ENCODE results near the gene DUOXA1.
"Not testable (repeated sequence)": the region's sequence is repeated elsewhere in the genome, so short reads cannot be mapped to it uniquely, and the experiment has no call there.

DNA sequence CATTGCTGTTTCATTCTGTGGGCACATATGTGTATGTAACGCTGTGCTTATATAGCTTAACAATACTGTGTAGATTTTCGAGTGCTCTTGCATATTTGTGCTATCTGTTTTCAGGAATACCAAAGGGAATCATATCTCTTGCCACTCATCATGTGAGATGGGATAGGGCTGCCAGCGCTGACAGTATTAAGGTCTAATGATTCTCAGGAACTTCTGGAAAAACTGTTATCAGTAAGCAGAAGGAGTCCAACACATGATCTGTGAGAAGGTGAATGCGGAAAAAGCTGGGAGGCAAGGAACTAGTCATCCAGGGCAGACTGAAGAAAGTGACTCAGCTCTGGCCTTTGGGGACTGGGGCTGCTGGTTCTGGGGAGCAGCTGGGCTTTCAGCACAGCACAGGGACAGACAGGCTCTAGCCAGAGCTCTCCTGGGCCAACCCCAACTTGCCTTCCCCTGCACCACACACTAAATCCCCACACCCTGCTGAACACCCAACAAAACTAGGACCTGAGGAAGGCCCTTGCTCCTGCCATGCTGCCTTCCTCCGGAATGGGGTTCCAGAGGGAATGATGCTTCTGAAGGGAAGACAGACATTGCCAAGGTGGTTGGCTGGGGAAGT lies 49.9 kb downstream of the DUOXA1 start:
- TF ChIP-seq CTCF (IDR thresholded peaks at IDR 0.05; ENCODE audit: insufficient read depth, low read length); SPI1 (IDR thresholded peaks at IDR 0.05; ENCODE audit: borderline replicate concordance, low read depth): not testable (repeated sequence)
